Astrocyte of the hippocampus (primary cell): ENCODE measurements around the gene POP5.

Source experiments
- DNase-seq: peaks from one replicate; pipeline ENCODE4 v3.0.0; 2011; ENCODE audit warnings: low read depth, low spot score

POP5 gene

DNA sequence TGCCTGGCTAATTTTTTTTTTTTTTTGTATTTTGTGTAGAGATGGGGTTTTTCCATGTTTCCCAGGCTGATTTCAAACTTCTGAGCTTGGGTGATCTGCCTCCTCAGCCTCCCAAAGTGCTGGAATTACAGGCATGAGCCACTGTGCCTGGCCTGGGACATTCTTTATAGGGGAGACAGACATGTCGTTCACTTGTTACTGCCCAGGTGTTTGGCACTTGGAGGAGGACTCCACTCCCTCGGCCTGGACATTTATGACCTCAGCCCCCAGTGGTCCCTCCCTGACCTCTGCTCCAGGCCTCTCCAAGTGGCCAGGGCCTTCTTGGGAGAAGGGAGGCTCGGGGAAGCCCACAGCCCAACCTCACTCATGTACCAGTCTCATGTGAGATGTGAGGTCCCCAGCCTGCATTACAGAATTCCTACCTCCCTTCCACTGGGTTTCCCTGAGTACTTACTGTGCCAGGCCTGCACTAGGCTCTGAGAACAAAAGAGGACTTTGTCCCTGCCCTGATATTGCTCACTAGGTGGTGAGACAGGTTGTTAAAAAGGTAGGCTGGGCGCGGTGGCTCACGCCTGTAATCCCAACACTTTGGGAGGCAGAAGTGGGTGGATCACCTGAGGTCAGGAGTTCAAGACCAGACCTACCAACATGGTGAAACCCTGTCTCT lies 9.7 kb upstream of the POP5 start:
- DNase-seq: no peak

DNA sequence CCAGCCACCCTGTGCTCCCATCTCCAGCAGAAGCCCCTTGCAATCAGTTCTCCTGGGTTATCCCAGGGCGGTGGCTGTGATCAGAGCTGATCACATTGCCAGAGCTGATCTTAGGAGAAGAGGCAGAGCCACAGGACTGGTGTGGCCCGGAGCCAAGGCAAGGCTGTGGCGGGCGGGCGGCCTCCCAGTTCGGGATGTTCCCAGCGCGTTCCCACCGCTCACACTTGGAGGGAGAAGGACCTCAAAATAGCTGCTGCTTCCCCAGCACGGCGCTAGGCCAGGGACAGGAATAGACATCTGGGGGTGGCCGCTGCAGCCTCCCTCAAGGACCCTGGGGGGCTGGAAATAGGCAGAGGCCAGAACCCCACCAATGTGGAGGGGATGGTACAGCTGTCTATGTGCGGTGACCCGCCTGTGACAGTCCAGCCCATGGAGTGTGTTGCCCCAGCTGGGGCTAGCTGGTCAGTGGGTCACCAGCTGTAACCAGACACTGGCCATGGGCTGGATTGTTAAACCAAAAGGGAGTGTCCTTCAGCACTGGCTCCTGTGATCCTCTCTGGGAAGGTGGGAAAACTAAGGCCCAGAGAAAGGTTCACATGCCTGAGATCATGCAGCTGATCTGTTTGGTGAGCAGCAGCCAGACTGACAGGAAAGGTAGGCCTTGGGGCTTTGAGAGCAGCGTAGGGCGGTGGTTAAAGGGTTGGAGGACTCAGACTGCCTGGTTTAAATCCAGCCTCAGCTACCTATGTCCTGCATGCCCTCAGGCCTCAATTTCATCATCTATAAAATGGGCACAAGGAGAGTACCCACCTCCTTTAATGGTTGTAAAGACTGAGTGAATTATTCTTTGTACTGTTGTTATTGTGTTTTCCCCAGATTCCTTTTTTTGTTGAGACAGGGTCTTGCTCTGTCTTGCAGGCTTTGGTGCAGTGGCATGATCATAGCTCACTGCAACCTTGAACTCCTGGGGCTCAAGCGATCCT lies 8.0 kb upstream of the POP5 start:
- DNase-seq: no peak

DNA sequence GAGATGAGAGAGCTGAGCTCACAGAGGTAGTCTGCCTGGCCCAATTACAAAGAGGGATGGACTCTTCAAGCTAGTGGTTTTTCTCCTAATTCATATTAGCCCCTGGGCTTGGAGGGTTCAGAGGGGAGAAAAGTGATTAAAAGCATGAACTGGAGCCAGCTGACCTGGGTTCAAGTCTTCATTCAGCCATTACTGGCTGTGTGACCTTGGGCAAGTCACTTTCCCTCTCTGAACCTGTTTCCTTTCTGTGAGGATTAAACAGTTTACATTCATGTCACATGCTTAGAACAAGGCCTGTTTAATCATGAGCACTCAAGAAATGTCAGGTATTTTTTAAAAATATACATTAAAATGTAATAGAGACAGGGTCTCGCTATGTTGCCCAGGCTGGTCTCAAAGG lies 7.2 kb upstream of the POP5 start:
- DNase-seq: no peak

DNA sequence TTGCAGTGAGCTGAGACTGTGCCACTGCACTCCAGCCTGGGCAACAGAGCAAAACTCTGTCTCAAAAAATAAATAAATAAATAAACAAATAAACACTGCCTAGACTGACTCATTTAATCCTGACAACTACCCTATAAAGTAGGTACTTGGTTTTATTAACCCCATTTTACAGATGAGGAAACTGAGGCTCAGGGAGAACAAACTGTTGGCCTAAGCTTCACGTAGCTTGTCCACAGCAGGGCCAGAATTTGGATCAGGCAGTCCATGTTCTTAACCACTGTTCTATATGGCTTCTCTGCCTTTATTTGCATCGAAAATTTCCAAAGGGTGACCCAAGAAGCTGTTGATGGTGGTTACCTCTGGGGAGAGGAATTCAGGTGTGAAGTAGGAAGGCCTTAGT lies 5.7 kb upstream of the POP5 start:
- no peak for DNase-seq

DNA sequence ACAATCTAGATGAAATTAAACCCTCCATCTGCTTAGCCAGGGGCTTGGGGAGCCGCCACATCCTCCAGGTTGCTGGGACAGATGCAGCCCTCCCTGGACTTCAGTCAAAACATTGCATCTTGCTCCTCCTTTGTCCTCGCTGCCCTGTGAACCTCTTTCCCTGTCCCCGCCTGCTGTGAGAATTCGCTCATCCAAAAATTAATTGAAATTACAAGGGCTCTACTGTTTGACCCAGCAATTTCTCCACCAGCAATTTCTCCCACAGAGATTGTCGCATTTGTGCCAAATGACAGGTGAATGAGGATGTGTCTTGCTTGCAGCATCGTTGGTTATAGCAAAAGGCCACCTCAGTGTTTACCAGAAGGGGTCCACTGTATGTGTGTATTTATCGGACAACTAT lies 5.0 kb upstream of the POP5 start:
- no peak for DNase-seq

DNA sequence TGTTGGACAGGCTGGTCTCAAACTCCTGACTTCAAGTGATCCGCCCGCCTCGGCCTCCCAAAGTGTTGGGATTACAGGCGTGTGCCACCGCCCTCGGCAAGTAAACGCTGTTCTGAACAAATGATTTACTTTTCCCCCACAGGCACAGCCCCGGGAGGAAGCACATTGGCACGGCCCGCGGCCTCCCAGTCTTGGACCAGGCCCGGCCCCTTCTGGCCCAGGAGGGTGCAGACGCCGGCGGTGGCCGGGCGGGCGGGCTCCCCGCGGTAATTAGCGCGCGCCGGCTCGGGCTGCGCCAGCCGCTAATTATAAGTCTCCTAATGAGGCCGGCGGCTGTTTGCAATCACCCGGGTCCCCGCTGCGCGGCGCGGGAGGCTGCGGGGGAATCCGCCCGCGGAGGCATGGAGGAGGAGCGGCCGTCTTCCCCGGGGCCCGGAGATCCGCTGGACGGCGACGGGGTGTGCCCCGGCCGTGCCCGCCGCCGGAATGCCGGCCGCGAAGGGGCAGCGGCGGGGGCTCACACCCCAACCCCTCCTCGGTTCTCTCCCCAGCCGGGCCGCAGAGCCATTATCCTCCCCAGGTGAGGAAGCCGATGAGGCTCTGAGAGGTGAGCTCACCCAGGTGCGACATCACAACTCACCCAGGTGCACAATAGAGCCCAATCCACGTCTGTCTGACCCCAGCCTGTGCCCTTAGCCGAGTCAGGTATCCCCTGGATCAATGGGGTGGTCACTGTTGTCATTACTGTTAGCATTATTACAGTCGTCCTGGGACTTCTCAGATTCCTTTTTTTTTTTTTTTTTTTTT lies 3.3 kb upstream of the POP5 start:
- peak; percentile 57 for DNase-seq

DNA sequence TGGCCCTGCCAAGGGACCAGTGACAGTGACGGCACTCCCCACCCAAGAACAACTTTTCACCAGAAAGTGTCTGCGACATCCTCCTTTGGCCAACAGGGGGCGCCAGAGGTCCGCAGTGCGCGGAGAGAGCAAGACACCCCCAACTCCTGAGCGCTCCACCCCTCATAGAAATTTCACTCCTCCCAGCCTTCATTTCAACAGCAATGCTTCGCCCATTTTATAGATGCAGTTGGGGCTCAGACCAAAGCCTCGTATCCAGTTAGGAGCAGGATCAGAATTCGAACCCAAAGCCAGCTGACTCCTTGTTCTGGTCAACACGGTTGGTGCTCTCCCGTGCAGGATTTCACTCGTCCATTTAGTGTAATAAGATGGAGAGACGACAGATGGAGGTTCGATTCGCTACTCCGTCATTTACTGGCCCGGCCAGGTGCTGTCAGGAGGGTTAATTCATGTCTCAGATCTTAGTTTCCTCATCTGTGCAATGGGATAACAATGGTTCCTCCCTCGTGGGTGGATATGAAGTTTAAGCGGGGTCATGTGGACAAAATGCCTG lies 2.4 kb upstream of the POP5 start:
- peak; percentile 78 for DNase-seq

DNA sequence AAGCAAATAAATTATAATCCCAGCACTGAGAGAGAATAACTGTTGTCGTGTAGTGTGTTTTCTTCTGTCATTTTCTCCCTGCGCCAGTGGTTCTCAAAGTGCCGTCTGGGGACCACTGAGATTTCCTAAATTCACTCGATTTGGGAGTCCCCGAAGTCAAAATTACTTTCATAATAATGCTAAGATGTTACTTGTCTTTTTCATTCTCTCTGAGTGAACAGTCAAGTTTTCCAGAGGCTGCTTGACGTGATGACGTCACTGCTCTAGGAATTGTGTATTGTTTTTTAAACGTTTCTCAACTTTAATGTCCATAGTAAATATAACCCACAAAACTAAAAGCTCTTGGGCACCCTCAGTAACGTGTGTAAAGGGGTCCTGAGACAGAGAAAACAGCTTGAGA lies 796 bp upstream of the POP5 start:
- no peak for DNase-seq

DNA sequence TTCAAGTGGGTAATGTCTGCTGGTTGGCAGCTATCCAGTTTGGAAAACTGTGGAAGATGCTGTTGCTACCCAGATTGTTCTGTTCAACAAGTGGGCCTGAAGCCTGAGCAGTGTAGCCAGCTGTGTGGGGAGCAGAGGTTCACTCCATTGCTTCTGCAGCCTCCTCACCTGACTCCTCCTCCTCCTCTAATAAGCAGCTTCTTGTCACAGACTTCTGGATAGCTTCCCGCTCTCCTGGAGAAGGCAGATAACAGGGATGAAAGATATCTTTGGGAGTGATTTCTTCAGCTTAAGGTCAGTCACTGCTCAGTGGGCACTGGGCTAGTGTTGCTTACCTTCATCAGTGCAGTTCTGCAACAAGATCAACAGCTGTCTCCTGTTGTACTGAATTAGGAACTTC lies 2.0 kb downstream of the POP5 start:
- no peak for DNase-seq

DNA sequence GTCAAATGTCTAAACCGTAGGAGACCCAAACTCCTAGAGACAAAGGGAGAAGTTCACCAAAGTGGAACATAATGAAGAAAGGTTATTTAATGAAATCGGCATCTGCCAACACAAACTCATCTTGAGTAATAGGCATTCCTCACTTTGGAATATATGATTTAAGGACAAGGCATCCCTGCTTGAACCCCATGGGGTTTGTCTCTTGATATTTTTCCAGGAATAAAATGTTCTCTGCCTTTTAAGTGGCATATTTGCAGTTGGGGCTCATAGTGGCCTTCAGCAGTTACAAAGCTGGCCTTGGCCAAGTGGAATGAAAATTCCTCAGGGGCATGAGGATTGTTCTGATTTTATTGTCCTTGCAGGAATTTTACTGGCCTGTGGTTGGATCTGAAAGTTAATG lies 7.1 kb downstream of the POP5 start:
- peak; percentile 44 for DNase-seq

DNA sequence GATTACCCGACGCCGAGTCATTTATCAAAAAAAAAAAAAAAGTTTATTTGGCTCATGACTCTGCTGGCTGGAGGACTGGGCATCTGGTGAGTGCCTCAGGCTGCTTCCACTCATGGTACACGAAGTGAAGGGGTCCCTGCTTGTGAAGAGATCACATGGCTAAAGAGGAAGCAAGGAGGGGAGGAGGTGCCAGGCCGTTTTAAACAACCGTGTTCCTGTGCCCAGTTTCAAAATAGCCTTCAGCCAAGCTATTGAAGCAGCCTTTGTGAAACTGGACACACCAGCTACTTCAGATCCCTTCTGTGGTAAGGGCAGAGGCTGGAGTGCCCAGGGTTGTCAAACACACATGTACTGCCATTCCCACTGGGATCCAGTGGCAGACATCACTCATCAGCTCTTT lies 7.6 kb downstream of the POP5 start:
- no peak for DNase-seq

DNA sequence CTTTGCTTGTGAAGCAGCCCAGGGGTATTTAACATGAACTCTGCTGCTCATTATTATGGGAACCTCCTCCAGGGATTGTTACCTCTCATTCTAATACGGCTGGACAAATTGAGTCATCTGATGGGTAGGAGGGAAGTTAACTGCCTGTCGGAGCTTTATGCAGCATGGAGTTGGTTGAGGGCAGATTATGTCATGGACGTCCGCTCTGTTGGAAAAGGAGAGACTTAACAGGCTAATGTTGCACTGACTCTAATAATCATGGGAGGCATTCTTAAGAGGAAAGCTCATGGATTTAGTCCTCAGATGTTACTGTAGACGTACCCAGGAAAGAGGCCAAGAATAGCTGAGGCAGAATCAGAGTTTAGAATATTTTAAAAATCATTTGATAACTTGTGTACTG lies 9.9 kb downstream of the POP5 start:
- DNase-seq: peak; percentile 71

DNA sequence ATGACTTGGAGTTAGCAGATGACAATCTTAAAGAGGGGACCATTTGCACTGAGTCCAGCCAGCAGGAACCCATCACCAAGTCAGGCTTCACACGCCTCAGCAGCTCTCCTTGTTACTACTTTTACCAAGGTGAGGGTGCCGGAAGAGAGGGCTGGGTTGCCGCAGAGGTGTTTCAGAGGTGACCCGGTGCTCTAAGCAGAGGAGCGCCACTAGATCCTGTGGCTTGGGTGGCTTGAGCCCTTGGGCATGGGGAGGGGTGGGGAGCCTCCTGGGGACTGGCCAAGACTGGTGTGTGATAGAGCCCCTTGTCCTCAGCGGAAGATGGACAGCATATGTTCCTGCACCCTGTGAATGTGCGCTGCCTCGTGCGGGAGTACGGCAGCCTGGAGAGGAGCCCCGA lies 17.7 kb downstream of the POP5 start:
- no peak for DNase-seq

DNA sequence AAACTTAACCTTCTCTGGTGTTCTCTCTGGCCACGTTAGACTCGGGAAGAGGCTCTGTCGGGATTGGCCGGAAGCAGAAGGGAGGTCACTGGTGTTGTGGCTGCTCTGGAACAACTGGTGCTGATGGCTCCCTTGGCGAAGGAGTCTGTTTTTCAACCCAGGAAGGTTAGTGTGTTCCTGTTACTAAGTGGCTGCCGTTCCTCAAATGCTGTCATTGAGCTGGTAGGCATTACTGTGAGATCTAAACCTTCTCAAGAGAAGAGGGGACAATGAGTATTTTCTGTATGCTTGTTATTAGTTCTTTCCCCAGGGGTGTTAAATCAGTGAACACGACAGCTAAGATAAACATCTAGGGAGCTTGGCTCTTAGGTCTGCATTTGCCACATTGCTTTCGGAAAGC lies 18.3 kb downstream of the POP5 start:
- DNase-seq: no peak

DNA sequence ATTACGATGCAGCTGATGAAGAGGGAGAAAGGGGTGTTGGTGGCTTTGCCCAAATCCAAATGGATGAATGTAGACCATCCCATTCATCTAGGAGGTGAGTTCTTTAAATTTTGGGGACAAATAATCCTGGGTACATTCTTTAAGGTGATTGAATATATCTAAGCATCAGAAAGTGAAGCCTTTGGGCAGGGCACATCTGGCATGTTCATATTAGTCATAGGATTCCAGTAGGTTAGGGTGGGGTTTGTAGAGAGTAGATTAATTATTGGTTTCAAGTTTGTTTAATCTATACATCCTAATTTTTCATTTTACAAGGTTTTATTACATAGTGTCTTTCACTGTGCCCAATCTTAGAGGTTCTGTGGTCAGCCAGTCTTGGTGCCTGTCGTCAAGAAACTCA lies 23.6 kb downstream of the POP5 start:
- no peak for DNase-seq

DNA sequence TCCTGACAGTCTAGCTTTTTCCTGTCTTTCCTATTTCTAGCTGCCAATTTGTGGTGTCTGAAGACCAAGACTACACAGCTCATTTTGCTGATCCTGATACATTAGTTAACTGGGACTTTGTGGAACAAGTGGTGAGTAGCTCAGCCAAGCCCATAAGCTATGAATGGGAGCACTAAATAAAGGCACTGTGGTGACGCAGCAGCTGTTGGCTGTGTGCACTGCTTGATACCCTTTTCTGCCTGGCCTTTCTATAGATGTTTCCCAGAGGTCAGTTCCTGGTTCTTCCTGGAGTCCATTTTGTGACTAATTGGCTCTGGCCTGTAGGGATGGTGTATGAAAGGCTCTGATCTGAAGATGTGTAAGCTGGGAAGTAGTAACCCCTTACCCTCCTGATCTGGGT lies 26.5 kb downstream of the POP5 start:
- DNase-seq: no peak

DNA sequence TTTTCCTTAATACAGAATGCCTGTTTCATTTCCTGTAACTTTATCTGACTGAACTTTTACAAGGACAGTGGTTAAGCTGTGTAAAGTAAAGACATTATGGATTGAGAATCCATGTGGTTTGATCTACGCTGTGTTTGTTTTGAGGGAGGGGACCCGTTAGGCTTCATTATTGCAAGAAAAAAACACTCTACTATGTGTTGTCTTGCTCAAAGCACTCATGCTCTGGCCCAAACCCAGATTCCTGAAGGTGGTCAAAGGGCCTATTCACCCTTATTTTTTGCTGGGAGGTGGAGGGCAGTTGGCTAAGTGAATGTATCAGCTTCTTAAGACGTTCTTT lies 35.2 kb downstream of the POP5 start:
- no peak for DNase-seq

DNA sequence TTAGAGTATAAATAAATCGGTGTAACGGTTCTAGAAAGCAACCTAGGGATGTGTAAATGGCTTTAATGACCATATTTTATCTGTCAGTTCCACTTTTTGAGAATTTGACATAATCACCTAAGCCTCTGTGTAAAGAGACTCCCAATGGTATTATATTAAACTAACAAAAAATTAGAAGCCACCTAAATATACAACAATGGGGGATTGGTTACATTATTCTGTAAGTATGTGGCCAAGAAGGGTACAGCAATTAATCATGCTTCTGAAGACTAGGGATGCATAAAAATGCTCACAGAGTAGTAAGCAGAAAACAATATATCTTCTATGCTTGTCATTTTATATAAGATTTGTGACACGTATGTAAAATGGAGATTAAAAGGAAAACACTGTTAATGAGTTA lies 36.5 kb downstream of the POP5 start:
- no peak for DNase-seq

DNA sequence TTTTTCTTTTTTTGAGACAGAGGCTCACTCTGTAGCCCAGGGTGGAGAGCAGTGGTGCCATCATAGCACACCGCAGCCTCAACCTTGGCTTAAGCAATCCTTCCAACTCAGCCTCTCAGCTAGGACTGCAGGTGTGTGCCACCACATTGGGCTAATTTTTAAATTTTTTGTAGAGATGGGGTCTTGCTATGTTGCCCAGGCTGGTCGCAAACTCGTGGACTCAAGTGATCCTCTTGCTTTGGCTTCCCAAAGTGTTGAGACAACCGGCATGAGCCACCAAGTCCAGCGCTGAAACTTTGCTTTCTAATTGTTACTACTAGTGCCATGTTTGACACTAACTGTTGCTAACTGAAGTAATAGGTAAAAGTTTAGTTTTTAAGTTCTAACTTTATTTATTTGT lies 39.0 kb downstream of the POP5 start:
- DNase-seq: no peak

DNA sequence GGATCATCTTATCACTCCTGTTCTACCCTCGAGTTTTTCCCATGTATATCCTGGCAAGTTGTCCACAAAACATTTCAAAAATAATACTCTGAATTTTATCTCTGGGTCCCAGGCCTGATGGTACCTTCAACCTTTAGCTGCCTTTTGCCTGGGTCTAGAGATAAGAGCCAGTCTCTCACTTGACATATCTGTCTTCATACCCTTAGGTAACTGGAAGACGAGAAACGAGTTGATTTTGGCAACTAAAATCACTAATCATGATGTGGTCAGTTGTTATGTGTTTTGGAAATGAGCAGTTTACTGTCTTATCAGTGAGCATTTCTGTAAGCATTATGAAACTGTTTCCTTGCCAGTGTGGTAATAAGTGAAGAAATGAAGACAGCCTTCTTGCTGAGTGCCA lies 40.8 kb downstream of the POP5 start:
- peak; percentile 31 for DNase-seq

DNA sequence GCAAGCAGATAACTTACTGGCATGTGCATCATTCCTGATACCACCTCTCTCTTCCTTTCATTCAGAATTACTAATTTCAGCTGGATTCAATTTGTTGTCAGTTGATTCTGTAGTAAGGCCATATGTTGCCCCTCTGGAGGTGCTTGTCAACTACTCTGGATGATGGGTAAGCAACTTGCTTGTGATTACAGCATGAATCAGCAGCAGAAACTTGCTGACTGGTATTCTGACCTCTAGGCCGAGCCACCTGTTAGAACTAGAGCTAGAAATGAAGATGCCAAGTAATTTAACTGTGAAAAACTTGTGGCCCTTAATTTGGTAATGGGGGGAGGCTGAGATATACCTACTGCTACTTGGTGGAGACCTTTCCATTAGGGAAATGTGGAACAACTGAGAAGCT lies 41.9 kb downstream of the POP5 start:
- peak; percentile 34 for DNase-seq
